Smooth muscle cell (in vitro differentiated cells): Measurements from ENCODE around the gene SLC4A9. TPM values are rescaled to one million over a fixed set of nuclear protein-coding genes. Genes with fewer than 3 reads are reported as not detected.

Experiments used
- DNase-seq: peaks from one replicate; lab custom pipeline; 2025; ENCODE audit not compliant: unreplicated experiment; lab: John Stamatoyannopoulos, UW
- H2AFZ ChIP-seq: fragments of 200-600 bp; sonication (generic); 2 replicates; pipeline ENCODE4 v1.6.0; 2016; ENCODE audit warnings: antibody characterized with exemption, low read depth, mild to moderate bottlenecking
- H3F3A ChIP-seq: fragments of 200-600 bp; sonication (generic); 2 replicates; pipeline ENCODE4 v1.6.0; 2017; ENCODE audit warnings: antibody characterized with exemption, low read depth
- H3K27ac ChIP-seq: fragments of 200-600 bp; sonication (generic); 2 replicates; pipeline ENCODE4 v1.5.1; 2016; ENCODE audit warnings: low read depth, mild to moderate bottlenecking
- H3K27me3 ChIP-seq: fragments of 200-600 bp; sonication (generic); 2 replicates; pipeline ENCODE4 v1.6.1; 2016; ENCODE audit warnings: low read depth, mild to moderate bottlenecking
- H3K36me3 ChIP-seq: fragments of 200-600 bp; sonication (generic); 2 replicates; pipeline ENCODE4 v1.5.1; 2016; ENCODE audit warnings: low read depth
- H3K4me1 ChIP-seq: fragments of 200-600 bp; sonication (generic); 2 replicates; pipeline ENCODE4 v1.5.1; 2016; ENCODE audit warnings: low read depth
- H3K4me2 ChIP-seq: fragments of 200-600 bp; sonication (generic); 2 replicates; pipeline ENCODE4 v1.6.0; 2016; ENCODE audit warnings: mild to moderate bottlenecking
- H3K4me3 ChIP-seq: fragments of 200-600 bp; sonication (generic); 2 replicates; pipeline ENCODE4 v1.5.1; 2016; ENCODE audit warnings: mild to moderate bottlenecking
- H3K79me2 ChIP-seq: fragments of 200-600 bp; sonication (generic); 2 replicates; pipeline ENCODE4 v1.6.0; 2016; ENCODE audit warnings: low read depth, mild to moderate bottlenecking
- H3K9ac ChIP-seq: fragments of 200-600 bp; sonication (generic); 2 replicates; pipeline ENCODE4 v1.6.0; 2016; ENCODE audit warnings: low read depth
- H3K9me3 ChIP-seq: fragments of 200-600 bp; sonication (generic); replicated peaks from 2 replicates; pipeline ENCODE4 v1.5.1; 2016; ENCODE audit warnings: low read depth
- H4K20me1 ChIP-seq: fragments of 200-600 bp; sonication (generic); 2 replicates; pipeline ENCODE4 v1.6.0; 2016; ENCODE audit warnings: low read depth
- CTCF ChIP-seq: fragments of 200-600 bp; sonication (generic); IDR thresholded peaks from 2 replicates; pipeline ENCODE4 v1.5.1; 2017; ENCODE audit warnings: borderline replicate concordance, mild to moderate bottlenecking, antibody characterized with exemption; ENCODE audit not compliant: insufficient read depth, poor library complexity, severe bottlenecking
- WGBS: methylation state at CpG from one replicate; pipeline ENCODE4 v1.1.7; 2016; ENCODE audit warnings: low lambda C conversion rate; 5-methylcytosine and 5-hydroxymethylcytosine counted together
- polyA plus RNA-seq: library from polyadenylated mRNA; unstranded; fragments of >200 nt; fragmentation: Nextera tagmentation; extraction: Ambion mirVana; gene quantifications from 2 replicates; pipeline ENCODE4 v1.2.1, GENCODE V29; 2016
- total RNA-seq: library from RNA; depleted of rRNA; stranded (reverse); fragments of >200 nt; gene quantifications from 2 replicates; pipeline ENCODE4 v1.2.3, GENCODE V29; 2014

Gene SLC4A9
- total and polyA plus RNA-seq, 2 experiments from 2014 or later, result not detected

GRCh38 chr5:140402258-140403074 lies 42.5 kb downstream of the SLC4A9 start:
- H3K79me2 ChIP-seq, result peaks cover 62% of the 10 kb centered on the region
- DNase-seq, result peak; percentile 44
- H4K20me1 ChIP-seq, result peaks cover 57% of the 10 kb centered on the region
- peaks cover 4% of the 10 kb centered on the region for H3F3A ChIP-seq
- H3K36me3 ChIP-seq, result no peaks in the 10 kb centered on the region
- H2AFZ ChIP-seq, result peak overlapping the region; percentile 71
- H3K27me3 ChIP-seq, result no peaks in the 10 kb centered on the region
- peak overlapping the region; percentile 93 for H3K4me2 ChIP-seq
- H3K9ac ChIP-seq, result peak overlapping the region; percentile 92
- peaks cover 10% of the 10 kb centered on the region for H3K4me1 ChIP-seq
- H3K9me3 ChIP-seq, result no peaks in the 10 kb centered on the region
- no peak for TF ChIP-seq CTCF
- H3K4me3 ChIP-seq, result peak overlapping the region; percentile 94
- H3K27ac ChIP-seq, result peak overlapping the region; percentile 88
- 1% methylated on average over 30 of the region's 36 CpGs for WGBS

- H2AFZ ChIP-seq, result no peak overlapping the region
- DNase-seq, result no peak
- no peaks in the 10 kb centered on the region for H3K36me3 ChIP-seq
- peaks cover 74% of the 10 kb centered on the region for H3K79me2 ChIP-seq
- peak overlapping the region; percentile 94 for H3K4me3 ChIP-seq
- no peak overlapping the region for H3K27ac ChIP-seq
- H3K27me3 ChIP-seq, result no peaks in the 10 kb centered on the region
- H3K4me1 ChIP-seq, result peaks cover 10% of the 10 kb centered on the region
- H3K9me3 ChIP-seq, result no peaks in the 10 kb centered on the region
- whole genome bisulfite sequencing, result 75% methylated on average over 5 of the region's 5 CpGs
- no peak for TF ChIP-seq CTCF
- H4K20me1 ChIP-seq, result peaks cover 68% of the 10 kb centered on the region
- H3F3A ChIP-seq, result peaks cover 4% of the 10 kb centered on the region
- H3K4me2 ChIP-seq, result peak overlapping the region; percentile 93
- H3K9ac ChIP-seq, result no peak overlapping the region
These were observed 43.6 kb downstream of the SLC4A9 start for GRCh38 chr5:140403613-140404012.

- Histone ChIP-seq H3K4me3 (no peak overlapping the region), H3K27me3 (no peaks in the 10 kb centered on the region), H3K9ac (no peak overlapping the region), H3K9me3 (no peaks in the 10 kb centered on the region), H4K20me1 (peaks cover 100% of the 10 kb centered on the region), H2AFZ (no peak overlapping the region), H3F3A (no peaks in the 10 kb centered on the region), H3K4me2 (no peak overlapping the region), H3K27ac (no peak overlapping the region), H3K79me2 (peaks cover 100% of the 10 kb centered on the region), H3K4me1 (peaks cover 2% of the 10 kb centered on the region), H3K36me3 (no peaks in the 10 kb centered on the region)
- 85% methylated on average over 4 of the region's 4 CpGs for WGBS
- DNase-seq, result no peak
- no peak for TF ChIP-seq CTCF
These were observed 48.8 kb downstream of the SLC4A9 start for GRCh38 chr5:140408750-140409241.
